NCI-H345 (cell line): ENCODE results near the gene MTMR3.
"Not testable (repeated sequence)": the region's sequence is repeated elsewhere in the genome, so short reads cannot be mapped to it uniquely, and the experiment has no call there.

Experiments used
- DNase-seq: peaks from one replicate; lab custom pipeline; 2025; lab: John Stamatoyannopoulos, UW

Gene MTMR3

DNA sequence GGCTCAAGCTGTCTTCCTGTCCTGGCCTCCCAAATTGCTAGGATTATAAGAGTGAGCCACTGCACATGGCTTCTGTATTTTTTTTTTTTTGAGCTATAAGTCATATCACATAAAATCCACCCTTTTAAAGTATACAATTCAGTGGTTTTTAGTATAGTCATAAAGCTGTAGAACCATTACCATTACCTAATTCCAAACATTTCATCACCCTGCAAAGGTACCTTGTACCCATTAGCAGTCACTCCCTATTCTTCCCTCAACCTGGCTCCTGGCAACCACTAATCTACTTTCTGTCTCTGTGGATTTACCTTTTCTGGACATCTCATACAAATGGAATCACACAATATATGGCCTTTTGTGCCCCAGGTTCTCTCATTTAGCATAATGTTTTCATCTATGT, 84.5 kb downstream of the MTMR3 start:
- DNase-seq = no peak

DNA sequence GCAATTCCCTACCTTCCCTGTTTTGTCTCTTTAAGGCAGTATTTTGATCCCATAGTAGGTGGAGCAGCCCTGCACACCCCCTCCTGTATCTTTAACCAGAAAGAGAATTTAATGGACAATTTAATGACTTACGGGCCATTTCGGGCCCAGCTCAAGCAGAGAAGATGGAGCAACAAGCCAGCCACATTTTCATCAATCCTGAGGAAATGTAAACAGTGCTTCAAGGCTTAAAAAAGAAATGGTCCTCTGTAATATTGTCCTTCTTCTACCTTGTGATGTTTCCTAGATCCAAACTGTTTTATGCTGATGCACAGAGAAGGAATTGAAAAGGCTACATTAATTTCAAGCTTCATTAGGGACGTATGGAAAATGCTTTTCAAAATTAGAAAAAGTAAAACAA, 88.6 kb downstream of the MTMR3 start:
- no peak for DNase-seq

DNA sequence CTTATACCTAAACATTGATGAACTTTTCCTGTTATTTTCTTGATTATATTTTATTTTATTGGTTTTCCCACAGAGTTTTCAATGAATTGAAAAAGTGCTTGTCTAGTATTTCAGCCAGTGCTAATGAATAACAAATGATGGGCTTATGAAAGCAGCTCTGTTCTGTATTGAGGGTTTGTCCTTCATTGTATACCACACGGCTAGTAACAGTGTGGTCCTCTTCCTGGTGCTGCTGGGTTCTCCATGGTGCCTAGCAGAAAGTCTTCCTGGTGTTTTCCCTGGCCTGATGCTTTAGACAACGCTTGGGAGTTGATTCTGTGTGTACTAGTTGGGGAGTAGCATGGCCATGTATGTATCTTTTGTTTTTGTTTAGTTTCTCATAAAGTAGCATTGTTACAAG, 89.1 kb downstream of the MTMR3 start:
- DNase-seq = no peak

DNA sequence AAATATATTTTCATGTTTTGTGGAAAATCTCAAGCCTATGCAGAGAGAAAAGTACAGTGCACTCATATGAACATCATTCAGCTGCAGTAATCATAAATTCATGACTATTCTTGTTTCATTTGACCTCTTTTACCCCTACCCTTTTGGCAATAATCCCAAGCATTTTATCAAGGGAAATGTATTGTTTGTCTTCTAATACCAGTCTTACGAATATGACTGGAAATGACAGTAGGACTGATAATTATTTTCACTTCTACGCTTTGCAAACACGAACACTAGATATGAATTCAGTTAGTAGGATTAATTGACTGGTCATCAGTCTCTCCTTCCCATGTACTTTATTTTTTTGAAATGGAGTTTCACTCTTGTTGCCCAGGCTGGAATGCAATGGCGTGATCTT, 90.3 kb downstream of the MTMR3 start:
- DNase-seq = no peak

DNA sequence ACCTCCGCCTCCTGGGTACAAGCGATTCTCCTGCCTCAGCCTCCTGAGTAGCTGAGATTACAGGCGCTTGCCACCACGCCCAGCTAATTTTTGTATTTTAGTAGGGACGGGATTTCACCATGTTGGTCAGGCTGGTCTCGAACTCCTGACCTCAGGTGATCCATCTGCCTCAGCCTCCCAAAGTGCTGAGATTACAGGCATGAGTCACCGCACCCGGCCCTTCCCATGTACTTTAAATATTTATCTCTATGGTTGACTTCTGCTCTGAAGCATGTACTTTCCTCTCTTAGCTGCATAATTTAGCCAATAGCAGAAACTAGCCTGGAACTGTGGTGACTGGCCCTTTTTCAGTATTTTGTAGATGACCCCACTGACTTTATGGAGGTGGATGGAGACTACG, 90.7 kb downstream of the MTMR3 start:
- DNase-seq = not testable (repeated sequence)

DNA sequence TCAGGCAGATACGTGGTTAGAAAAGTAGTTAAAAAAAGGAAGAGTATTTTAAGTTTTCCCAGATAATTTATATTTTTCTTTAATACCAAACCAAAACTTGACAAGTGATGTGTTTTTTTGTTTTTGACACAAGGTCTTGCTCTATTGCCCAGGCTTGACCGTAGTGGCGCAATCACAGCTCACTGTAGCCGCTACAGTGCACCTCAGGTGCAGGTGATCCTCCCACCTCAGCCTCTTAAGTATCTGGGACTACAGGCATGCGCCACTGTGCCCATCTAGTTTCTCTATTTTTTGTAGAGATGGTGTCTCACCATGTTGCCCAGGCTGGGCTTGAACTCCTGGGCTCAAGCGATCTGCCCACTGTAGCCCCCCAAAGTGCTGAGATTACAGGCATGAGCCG, 92.5 kb downstream of the MTMR3 start:
- no peak for DNase-seq

DNA sequence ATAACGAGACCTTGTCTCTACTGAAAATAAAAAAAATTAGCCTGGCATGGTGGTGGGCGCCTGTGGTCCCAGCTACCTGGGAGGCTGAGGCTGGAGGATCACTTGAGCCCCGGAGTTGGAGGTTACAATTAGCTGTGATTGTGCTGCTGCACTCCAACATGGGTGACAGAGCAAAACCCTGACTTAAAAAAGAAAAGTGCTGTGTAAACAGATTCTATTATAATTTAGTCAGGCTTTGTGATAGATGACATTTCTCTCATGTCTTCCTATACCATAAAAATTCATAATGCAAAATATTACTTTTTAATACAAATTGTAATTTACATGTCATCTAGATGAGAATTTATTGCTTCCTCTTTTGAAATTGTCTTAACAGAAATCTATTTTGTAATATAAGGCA, 94.1 kb downstream of the MTMR3 start:
- DNase-seq = no peak

DNA sequence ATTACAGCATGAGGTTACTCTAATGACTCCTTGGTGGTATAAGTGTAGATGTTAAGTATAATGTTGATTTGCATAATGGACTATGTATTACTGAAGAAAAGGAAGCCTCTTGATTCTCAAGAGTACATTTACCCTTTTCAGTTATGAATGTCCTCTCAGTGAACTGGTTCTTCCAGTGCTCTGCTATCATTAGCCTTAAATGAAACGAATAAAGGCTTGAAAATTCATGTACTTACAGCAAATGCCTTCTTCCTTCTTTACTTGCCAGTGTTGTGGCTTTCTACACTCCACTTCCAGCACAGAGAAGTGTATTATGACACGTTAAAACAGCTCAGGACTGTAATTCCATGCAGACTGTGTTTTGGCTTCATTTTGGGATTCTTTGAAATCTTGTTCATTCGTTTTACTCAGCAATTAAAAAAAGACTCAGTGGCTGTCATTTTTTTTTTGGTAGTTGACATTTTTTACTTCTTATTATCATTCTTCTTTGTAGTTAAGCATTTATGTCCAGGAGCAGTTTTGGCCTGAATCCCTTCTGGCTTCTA, 96.9 kb downstream of the MTMR3 start:
- DNase-seq = peak; percentile 19

DNA sequence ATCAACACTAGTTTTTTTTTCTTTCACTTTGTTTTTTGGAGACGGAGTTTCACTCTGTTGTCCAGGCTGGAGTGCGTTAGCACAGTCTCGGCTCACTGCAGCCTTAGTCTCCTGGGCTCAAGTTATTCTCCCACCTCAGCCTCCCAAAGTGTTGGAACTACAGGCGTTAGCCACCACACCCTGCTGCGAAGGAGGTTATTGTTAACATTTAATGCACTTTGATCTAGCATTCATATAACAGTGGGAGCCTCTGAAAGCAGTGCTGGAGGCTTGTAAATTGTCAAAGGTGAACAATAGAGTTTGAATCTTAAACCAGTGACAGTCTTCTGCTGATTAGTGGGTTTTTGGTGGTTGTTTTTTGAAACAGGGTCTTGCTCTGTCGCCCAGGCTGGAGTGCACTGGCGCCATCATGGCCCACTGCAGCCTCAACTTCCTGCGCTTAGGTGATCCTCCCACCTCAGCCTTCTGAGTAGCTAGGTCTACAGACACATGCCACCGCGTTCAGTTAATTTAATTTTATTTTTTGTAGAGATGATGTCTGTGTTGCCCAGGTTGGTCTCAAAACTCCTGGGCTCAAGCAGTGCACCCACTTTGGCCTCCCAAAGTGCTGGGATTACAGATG, 100.4 kb downstream of the MTMR3 start:
- DNase-seq = no peak

DNA sequence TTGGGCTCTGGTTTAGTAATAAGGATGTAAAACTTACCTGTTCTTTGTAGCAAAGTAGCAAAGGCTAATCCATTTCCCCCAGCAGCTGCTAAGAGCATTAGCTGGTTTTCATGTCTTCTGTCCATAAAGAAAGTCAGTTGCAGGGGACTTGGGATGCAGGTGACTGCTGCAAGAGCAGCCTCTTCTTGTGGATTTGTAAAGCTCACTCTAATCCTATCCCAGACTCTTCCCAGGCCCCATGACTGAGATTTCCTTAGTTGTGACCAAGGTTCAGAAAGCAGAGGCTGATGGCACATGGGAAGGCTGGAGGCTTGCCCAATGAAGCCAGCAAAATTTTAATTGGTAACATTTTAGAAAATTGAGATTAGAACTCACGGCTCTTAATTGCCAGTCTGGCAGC, 102.9 kb downstream of the MTMR3 start:
- DNase-seq = no peak

DNA sequence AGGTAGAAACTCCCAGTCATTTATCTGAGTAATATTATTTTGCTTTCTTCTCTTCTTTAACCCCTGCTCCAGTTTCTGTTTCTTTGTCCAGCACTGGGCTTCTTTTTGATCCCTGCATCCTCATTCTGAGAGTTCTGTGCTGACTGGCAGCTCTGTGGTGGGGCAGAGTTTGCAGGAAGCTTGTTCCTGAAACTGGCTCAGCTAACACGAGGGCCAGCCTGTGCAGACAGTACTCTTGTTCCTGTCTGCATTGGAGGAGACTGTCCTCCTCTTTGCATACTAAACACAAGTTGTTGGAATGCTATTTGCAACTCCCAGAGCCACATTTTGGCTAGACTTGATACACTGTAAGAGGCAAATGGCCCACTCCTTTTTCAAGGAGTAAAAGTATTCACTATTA, 104.2 kb downstream of the MTMR3 start:
- DNase-seq = no peak

DNA sequence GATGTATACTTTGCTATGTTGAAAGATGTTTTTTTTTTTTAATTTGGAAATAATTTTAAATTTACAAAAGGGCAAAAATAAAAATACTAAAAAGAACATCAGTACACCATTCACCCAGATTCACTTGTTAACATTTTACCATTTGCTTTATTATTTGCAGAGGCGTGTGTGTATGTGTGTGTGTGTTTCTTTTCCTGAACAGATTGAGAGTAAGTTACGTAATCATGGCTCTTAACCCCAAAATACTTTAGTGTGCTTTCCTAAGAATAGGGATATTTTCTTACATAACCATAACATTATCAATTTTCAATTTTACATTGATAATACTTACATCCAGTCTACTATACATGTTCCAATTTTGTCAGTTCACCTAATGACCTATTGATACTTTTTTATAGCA, 105.7 kb downstream of the MTMR3 start:
- DNase-seq = no peak

DNA sequence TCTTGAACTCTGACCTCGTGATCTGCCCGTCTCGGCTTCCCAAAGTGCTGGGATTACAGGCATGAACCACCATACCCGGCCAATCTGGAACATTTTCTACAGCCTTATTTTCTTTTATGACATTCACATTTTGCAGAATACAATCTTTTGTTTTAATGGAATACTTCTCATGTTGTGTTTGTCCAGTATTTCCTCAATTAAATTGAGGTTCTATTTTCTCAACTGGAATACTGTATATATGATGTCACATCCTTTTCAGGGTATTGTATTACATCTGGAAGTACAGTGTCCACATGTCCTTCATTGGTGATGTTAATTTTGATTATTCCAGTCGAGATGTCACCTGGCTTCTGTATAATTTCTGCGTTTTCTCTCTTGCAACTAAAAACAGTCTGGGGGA, 106.5 kb downstream of the MTMR3 start:
- DNase-seq = no peak

DNA sequence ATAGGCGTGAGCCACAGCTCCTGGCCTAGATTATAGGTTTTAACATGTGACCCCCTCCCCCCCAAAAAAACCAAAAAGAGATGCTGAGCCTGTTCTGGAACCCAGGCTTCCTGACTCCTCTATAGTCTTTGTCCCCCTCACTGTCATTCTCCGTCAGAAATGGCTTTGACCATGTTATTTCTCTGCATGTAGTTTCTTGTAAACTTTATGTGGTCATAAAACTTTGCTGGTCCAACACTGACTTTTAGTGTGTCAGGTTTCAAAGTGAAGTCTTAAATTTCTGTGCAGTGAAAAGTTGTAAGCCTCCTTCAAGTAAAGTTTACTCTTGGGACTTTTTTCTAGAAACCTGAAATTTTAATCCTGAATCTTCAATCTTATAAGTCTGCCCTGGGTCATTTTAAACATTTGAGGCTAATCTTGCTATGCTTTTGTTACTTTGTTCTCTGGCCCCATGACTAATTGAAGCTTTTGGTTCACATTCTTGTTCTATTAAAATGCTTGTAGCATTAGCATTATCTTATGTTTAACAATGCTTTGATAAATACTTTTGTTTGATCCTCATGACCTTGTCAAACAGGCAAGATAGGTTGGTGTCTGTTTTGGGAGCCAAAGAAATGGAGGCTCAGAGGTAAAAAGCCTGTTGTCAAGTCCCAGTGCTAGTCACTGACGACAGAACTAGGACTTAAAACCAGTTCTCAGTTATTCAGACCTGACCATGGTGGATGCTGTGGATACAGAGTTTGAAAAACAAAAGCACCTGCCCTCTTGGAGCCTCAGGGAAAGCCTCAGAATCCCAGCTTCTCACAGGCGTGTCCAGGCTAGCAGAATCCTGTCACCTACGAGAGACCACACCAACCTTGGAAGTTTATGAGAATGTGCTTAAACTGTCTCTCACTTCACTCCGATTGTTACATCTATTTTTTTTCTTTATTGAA, 109.6 kb downstream of the MTMR3 start:
- DNase-seq = no peak

DNA sequence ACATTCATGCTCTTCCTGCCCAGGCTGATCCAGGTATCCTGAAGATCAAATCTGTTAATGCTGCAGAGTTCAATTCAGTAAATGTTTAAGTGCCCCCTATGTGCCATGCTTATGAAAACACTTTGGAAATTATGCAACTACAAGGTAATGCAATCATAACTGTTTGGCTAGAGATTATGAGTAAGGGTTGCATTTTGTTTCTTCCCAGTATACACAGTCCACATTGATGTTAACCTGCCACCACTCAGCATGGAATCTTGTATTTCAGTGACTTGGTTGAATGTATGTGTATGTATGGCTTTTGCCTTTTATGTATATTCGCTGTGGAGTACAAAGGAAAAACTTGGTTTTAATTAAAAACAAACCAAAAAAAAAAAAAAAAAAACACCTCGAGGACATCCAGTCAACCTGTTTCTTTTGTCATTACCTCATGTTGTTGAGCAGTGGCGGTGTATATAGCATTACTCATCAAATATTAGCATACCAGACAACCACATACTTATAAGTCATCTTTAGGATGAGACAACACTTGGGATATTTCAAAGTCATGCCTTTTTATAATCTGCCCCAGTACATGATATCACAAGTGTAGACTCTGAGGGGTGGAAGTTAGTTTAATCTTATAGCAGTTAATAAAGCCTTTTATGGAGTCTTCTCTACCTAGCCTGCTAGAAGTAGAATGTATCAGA, 111.2 kb downstream of the MTMR3 start:
- DNase-seq = no peak

DNA sequence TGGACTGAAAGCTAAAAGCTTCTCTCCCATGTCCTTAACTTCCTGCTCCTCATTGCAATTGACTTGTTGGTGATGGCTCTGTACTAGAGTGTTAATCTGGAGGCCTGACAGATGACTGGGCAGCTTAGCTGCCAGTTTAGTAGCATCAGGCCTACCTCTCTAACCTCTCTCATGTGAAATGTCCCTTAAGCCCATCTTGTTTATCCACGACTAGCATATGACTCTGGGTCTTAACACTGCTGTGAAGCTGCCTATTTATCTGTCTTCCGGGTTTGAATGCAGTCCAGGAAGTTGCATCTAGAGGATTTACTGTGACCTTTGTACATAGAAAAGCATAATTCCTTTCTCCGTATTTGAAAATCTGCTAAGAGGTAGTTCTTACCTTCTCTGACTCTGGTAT, 112.0 kb downstream of the MTMR3 start:
- no peak for DNase-seq

DNA sequence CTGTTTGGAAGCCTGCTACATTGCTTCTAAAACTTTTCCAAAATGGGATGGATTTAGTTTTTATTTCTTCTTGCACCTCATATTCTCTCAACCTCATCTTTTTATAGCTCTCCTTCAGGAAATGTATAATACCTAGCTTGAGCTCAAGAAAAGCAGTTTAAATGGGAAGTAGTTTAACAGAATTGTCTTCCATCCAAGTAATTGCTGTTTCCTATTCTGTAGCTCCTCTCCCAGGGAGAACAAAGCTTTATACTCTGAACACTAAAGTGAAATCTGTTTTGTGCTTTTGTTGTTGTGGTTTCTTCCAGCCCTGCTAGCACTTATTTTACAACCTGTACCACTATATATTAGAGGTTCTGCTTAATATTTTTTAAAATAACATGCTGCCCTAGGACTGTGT, 114.1 kb downstream of the MTMR3 start:
- DNase-seq = no peak

DNA sequence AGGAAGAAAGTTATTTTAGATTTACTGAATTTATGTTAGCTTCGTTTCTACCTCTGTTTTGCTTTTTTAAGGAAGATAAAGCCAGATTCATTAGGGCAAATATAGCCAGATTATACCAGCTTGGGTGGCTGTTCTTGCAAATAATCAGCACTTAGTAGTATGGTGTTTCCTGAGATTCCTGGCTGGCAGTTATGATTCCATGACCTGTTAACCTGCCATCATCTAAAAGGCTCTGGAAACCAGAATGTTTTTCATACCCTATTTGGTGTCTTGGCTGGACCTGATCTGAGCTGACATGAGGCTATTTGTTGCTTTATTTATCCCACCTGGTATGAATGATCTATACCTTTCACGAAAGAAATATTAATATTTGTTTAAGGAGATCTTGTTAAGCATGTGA, 114.5 kb downstream of the MTMR3 start:
- DNase-seq = no peak

DNA sequence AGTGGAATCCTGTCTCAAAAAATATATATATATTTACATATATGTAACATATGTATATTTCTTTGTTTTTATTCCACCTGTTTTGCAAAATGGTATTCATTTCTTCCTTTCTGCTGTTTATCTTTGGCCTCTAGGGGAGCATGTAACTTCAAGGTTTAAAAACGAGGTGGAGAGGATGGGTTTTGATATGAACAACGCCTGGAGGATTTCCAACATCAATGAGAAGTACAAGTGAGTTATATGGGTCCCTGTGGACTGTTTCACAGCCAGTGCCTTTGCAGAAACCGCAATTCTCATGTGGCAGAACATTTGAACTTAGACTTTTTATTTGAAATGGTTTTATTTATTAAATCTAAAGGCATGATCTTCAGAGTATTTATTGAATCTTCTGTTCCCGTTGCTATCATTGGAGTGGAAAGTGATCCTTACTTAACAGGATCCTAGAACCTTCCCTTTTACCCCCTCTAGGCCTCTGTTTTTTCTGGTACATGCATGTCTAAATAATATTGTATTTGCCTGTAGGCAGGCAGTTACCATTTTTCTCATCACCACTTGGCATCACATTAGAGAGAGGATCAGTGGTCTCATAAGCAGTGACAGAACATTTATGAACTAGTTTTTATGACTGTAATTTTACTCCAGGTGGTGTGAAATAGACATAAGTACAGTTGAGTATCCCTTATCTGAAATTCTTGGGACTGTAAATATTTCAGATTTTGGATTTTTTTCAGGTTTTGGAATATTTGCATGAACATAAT, 115.8 kb downstream of the MTMR3 start:
- no peak for DNase-seq

DNA sequence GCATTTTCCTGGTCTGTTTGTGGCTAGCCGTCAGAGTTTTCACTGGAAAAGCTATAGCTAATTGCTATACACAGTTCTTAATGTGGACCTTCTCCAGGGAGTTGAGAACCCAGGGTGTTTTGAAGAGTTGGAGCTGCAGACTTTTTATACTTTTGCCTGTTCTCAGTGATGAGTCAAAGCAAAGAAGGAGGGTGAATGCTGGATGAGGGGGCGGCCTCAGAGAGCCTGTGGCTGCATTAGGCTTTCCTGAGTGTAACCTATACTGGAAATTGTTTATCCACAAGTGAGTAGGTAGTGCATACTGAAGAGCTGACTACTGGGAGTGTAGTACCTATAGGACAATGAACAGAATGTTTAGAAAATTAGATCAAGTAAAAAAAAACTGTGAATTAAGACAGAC, 117.6 kb downstream of the MTMR3 start:
- DNase-seq = no peak

DNA sequence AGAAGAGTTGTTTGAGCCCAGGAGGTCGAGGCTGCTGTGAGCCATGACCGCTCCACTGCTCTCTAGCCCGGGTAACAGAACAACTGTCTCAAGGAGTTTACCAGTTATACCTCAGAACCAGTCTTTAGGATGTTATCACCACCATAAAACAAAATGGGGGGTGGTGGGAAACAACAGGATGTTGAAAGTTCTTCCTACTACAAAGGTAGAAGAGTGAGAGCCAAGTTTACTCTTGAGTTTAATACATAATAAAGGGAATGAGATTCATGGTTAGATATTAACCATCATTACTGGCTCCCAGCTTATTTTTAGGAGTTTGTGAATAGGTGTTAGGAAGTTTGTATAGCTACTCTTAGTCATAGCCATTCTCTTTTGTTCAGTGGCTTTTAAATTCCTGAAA, 118.5 kb downstream of the MTMR3 start:
- no peak for DNase-seq

DNA sequence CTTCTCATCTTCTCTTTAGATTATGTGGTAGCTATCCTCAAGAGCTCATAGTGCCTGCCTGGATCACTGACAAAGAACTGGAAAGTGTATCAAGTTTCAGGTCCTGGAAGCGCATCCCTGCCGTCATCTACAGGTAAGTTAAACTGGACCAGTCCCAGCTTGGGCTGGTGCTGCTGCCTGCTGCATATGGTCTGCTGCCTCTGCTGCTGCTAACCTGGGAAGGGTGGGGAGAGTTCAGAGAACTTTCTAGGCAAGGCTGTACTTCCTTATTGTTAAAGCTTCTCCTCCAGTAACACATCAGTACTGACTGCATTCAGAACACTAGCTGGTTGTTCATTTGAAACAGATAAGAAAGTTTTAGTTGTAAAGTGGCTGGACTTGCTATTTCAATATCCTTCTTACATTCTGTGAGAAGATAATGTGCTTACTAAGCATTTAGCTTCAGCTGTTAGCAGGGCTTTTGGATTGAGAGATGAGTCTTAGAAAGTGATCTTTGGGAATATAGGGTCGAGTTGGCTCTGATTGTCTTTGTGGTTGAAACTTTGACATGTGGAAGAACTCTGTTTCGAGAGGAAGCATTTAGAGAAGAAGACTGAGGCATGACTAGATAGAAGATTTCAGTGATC, 120.0 kb downstream of the MTMR3 start:
- DNase-seq = no peak
